HG02840 (cell line): ENCODE results near the gene NKX6-2.
"Not testable (repeated sequence)": the region's sequence is repeated elsewhere in the genome, so short reads cannot be mapped to it uniquely, and the experiment has no call there.

Source experiments
- ATAC-seq: cut with Tn5 transposase; IDR thresholded peaks from one replicate; pipeline ENCODE4 v1.9.1; 2021; ENCODE audit warnings: mild to moderate bottlenecking, moderate library complexity, moderate number of reproducible peaks; ENCODE audit not compliant: unreplicated experiment, low FRiP score

NKX6-2 gene

DNA sequence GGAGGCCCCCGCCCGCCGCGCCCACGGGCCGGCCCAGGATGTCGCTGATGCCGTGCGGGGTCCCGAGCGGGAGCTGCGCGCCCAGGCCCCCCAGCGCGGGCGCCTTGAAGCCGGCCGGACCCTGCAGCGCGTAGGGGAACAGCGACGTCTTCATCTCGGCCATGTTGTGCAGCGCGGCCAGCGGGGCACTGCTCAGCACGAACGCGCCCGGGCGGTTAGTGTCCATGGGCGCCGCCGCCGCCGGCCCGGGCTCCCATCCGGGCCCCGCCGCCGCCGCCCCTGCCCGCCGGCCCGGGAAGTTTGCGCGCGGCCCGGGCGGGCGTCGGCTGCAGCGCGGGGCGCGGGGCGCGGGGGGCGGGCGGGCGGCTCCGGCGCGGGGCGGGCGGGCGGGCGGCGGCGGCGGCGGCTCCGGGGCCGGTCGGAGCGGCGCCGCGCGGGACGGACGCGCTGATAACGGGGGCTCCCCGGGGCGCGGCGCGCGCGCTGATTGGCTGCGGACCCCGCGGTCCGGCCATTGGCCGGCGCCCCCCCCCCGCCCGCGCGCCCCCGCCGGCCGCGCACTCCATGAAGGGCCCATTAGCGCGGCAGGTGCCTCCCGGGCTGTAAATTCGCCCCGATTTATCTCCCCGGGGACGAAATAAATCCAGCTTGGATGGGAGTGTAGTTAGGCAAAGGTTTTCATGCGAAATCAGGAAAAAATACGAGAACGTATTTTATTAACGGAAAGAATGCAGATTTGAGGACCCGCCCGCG is at the start of gene NKX6-2:
Gene NKX6-2, minus strand, starts transcription at position 425 of the 753 bp plus-strand sequence. Its CDS starts 199 bp downstream, at position 226.
- no peak for ATAC-seq

GRCh38 chr10:132834891-132835847 is 49.2 kb upstream of the NKX6-2 start:
- ATAC-seq = no peak

GRCh38 chr10:132834311-132834761 is 48.4 kb upstream of the NKX6-2 start:
- no peak for ATAC-seq

- ATAC-seq = no peak
Observed at GRCh38 chr10:132833421-132834111, 47.6 kb upstream of the NKX6-2 start.

DNA sequence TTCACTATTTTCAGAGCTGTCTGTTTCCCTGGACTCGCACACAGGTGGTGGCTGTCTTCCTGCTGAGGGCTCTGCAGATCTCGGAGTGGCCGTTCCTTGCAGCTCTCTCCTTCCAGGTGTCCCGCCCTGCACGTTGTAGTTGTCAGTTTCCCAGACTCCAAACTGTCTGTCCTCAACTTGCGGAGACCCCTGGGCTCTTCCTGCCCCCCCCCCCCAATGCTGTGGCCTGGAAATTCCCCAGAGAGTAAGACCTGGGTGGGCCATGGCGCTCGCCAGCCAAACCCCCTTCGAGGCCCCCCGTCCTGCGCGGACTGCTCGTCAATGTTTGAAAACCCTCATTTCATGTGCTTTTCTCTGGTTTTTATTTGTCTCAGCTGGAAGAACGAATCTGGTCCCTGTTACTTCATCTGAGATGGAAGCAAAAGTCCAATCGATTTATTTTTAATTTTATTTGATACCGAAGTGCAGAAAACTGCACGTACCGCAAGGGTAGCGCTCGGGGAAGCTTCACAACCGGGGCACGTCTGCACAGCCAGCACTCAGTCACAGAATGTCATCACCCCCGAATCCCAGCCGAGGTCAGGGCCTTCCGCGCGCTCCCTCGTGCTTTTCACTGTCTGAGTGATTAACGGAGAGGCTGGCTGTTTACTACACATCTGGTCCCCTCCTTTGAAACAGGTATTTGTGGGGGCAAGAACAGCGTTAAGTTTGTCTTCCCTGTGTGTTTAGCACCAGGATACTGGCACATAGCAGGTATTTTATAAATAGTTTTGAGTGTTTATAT is 46.4 kb upstream of the NKX6-2 start:
- ATAC-seq = no peak

DNA sequence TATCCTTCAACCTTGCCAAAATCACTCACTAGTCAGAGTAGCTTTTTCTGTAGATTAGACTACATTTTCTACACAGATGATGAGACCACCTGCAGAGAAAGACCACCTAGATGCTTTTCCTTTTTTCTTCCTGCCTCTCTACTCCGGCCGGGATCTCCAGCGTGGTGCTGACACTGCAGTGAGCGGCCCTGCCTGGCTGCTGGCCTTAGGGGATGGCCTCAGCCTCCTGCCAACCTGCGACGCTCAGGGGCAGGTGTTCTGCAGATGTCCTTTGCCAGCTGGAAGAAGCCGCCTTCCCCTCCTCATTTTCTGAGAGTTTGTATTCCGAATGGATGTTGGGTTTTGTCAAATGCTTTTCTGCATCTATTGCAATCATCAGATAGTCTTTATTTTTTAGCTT is 43.5 kb upstream of the NKX6-2 start:
- no peak for ATAC-seq

DNA sequence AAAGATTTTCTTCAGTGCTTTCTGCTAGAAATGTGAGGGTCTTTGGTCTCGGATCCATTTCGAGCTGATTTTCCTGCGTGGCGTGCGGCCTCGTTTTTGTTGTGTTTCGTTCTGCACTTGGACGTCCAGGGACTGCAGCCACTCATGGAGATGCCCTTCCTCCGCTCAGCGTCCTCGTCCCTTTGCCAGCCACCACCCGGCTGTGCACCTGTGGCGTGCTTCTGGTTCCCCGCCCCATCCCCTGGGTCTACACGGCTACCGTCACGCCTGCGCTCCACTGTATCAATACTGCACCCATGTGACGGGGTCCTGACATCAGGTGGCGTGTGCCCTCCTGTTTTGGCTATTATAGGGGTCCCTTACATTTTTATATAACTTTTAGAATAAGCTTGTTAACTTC is 42.7 kb upstream of the NKX6-2 start:
- no peak for ATAC-seq

DNA sequence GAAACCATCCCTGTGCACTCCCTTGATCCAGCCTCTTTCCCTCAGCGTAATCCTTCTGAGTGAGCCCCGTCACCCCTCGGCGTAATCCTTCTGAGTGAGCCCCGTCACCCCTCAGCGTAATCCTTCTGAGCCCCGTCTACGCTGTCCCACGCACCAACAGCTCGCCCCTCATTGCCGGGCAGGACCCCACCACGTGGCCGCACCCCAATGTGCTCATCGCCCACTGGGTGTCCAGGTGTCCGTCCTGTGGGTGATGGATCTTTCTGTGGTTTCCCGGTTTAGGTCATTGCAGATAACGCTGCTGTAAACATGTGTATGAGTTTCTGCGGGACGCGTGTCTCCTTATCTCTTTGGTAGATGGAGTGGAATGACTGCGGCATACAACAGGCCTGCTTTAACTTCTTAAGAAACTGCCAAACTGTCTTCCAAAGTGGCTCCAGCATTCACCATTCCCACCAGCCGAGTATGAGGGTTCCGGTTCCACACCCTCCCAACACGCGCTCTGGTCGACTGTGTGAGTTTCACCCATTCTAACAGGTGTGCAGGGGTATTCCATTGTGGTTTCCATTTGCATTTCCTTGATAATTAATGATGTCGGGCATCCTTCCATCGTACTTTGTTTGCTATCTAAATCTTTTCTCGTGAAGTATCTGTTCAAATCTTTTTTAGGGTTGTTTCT is 42.1 kb upstream of the NKX6-2 start:
- no peak for ATAC-seq

DNA sequence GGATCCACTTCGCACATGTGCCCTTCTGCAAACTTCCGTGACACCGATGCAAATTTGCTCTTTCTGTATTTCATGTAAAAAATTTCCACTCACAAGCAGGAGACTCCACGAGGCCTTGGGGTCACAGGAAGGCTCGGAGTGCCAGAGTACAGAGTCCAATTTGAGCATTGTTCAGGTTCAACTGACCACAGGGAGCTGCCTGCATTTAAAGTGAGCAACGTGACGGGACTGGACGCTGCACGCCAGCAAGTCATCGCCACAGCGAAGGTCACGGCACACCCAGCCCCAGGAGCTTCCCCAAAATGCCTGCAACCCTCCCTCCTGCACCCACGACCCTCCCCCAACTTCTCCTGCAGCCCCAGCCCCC is 41.5 kb upstream of the NKX6-2 start:
- ATAC-seq = no peak

DNA sequence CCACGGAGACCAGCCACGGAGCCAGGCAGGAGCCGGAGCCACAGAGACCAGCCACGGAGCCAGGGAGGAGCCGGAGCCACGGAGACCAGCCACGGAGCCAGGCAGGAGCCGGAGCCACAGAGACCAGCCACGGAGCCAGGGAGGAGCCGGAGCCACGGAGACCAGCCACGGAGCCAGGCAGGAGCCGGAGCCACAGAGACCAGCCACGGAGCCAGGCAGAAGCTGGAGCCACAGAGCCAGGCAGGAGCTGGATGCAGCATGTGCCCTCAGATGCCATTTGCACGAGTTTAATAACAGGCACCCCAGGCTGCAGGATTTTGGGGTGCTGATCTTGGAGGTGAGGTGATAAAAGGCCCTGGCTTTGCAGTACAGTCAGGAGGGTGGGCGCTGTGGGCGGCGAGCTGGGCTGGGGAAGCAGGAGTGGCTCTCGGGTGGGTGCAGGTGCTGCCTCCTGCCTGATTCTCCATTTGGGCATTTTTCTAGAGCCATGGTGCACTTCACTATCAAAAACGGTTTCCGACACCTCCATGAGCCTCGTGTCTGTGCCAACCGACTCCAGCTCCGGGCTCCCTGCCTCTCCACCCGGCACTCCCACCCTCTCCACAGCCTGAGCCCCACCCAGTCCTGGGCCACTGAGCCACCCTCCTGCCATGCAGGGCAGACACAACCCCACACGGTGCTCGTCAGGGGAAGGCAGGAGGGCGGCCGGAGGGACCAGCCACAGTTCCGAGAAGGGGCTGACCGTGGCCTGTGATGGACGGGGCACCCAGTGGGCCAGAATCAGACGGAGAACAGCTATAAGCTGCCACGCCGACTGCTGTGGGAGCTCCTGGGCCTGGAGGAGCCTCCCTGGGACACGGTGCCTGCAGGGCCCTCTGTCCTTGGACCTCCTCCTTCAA is 40.8 kb upstream of the NKX6-2 start:
- ATAC-seq = no peak

GRCh38 chr10:132825783-132826523 is 40.0 kb upstream of the NKX6-2 start:
- not testable (repeated sequence) for ATAC-seq

- no peak for ATAC-seq
Observed at GRCh38 chr10:132820056-132820455, 34.1 kb upstream of the NKX6-2 start.

DNA sequence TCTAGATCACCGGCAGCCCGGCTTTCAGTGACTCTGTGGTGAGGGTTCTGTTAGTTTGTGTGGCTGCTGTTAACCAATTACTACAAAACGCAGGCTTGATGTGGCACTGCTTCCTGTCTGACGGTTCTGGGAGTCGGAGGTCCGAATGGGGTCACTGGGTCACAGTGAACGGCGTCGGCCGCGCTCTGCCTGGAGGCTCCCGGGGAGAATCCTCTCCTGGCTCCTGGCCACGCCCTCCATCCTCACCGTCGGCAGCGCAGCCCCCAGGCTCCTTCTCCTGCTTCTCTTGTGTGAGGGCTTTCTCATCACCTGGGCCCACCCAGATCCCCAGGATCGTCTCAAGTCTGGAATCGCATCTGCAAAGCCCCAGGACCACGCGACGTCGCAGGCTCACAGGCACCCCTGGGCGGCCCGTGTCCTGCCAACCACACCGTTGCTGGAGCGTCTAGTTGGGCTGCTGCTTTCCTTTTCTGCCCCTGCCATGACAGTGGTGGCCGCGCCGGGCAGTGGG is 31.8 kb upstream of the NKX6-2 start:
- no peak for ATAC-seq

GRCh38 chr10:132816718-132817117 is 30.8 kb upstream of the NKX6-2 start:
- no peak for ATAC-seq

DNA sequence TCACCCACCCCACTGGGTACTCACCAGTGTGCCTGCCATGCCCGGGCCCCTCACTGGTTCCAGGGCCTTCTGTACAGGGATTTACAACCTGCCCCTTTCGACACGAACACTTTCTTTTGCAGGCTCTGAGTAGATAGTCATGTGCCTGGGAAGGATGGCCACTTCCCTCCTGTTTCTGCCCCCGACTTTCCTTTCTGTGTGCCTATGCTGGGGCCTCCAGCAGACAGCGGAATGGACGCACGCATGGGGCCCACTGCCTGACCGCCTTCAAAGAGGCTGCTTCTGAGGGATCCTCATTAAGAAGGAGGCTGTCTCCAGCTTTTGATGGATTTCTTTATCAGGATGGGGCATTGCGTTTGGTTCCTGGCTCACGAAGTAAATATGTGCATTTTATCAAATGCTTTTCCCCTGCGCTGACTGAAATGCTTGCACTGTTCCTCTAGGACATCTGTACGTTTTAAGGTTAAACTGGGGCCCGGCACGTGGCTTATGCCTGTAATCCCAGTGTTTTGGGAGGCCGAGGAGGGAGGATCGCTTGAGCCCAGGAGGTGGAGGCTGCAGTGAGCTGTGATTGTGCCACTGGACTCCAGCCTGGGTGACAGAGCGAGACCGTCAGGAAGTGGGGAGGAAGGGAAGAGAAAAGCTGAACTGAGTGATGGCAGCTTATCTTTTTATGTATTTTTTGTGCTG is 29.4 kb upstream of the NKX6-2 start:
- ATAC-seq = no peak

GRCh38 chr10:132814469-132814856 is 28.5 kb upstream of the NKX6-2 start:
- no peak for ATAC-seq
